ENCODE measurements around the gene GGT1.
A peak's percentile ranks its signal among the peaks of the same experiment; 100 is the strongest.
"Not testable (repeated sequence)": the region's sequence is repeated elsewhere in the genome, so short reads cannot be mapped to it uniquely, and the experiment has no call there.

Gene GGT1

DNA sequence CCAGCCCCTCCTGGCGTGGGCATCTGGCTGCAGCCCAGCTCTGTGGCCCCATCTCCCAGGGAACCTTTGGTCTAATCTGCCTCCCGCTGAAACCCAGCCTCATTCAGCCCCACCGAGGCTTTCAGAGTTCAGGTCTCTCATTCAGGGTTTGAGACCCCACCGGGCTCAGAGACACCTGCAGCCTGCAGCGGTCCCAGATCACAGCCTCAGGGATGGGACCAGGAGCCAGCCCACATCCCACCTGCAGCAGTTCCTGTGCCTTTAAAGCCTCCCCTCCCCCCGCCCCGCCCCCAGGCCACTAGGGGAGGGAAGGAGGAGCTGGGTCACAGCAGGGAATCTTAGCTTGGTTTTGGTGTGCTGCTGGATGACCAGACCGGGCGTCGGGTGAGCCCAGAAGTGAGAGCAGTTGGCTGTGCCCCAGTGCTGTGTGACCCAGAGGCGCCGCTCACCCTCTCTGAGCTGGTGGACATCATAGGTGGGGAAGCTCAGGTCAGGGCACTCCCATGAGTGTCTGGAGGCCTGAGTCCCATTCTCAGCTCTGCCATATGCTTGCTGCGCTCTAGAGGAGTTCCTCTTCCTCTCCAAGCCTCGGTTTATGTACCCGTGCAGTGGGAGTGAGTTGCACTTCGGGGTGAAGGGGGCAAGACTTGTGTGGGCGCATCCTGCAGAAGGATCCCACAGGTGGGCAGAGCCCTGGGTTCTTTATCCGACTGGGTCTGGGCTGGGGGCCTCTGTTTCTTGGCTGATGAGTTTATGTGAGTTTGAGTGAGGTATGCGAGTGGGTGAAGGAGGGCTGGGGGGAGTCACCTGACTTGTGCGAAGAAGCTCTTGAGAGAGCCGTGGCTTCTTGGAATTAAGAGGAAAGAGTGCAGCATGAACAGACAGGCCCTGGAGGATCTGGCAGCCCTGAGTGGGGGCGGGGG lies at the start of gene GGT1:
TSS of gene GGT1 (plus strand) at position 347 of the 923 bp plus-strand sequence. CDS start 7,889 bp downstream, outside the sequence.
- not testable (repeated sequence) for DNase-seq (ENCODE audit: low read depth)

DNA sequence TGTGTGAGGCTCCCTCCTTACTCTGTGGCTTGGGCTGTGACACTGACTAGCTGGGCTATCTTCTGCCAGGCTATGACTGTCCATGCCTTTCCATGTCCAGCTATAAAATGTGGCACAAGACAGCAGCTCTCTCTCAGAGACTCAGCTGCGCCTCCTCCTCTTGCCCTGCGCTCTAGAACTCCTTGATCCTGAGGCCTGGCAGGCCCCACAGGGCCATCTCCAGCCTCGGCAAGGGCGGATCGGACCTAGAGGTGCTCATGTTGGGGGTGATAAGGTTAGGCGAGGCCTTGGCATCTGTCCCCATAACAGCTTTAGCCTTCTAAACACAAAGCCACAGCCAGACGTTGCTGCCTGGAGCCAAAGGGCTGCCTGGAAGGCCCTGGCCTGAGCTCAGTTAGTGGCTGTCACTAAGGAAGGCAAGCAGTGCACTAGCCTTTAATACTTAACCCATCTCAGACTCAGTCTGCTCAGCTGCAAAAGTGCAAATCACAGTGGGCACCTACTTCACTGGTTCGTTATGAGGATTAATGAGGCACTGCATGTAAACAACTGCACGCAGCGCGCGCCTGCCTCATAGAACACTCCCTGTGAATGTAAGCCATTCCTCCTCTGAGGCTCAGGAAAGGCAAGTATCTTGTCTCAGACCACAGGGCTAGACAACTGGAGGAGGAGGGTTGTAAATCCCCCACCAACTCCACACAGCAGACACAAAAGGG lies 49.2 kb upstream of the GGT1 start:
- no peak for DNase-seq (ENCODE audit: low read depth)

DNA sequence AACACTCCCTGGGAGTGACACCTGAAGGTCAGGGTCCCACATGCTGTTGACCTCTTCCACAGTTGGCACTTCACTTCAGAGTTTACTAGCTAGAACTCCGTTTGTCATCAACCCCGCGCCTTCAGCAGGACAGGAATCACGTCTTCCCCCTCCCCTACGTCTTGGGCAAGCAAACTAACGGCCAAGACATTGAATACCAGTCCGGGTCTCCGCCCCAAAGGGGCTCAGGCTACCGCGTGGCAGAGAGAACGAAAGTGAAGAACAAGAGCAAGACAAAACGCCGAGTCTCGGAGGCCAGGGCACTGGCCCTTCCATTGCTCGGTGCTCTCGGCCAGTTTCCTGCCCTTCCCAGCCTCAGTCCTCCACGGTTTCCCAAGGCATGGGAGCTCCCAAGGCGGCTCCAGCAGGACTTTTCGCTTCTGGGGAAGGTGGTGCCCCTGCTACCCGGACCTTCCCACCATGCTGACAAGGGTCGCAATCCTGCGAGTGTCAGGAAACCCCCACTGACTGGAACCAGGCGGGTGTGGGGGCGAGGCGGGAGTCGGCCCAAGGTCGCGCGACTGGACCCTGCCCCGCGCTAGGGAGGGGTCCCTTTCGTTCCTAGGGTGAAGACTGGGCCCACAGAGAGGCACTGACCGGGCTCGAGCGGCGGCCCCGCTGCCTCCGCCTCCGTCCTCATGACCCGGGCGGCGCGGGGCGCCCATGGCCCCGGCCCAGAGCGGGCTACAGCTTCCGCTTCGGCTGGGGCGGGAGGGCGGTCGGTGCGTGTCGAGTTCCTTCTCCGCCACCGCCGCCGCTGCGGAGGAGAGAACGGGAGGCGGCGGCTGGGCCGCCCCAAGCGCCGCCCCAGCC lies 48.5 kb upstream of the GGT1 start, which contains the start of gene GUCD1:
TSS of gene GUCD1 (minus strand) at position 826 of the 852 bp plus-strand sequence. CDS start at position 679, 147 bp downstream.
- DNase-seq (ENCODE audit: low read depth): no peak

DNA sequence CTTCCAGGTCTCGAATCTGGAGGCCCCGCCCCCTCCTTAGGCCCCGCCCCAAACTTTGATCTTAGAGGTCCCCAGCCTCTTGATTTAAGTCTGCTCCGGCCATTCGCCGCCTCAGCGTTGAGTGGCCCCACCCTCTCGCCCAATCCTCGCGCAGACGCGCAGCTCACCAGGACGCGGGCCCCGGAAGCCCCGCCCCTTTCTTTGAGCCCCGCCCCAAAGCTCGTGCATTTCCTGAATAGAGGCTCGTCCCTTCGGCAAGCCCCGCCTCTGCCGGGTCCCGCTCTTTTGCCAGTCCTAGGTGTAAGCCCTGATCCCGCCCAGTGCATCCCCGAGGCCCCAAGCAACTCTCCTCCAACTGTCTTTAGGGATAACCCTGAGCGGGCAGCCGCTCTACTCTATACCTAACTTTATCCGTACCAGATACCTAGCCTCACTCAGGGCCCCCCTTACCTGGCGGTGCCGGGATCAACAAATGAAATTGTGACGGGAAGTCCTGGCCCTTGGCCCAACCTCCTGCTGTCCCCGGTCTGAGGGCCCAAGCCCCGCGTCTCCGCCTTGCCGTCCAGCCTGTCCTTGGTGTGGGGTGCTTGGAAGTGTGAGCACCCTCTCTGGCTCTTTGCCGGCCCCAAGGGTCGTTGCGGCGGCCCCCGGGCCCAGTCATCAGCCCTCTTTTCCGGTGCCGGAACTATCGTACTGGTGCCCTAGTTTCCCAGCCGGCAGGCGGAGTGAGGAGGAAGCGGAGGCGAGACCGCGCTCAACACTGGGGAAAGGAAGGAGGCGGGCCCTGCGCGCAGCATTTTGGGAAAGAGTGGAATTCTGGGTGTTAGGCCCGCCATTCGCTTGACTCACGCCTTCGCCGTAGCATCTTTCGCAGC lies 47.6 kb upstream of the GGT1 start, which contains the start of gene SNRPD3:
TSS of gene SNRPD3 (plus strand) at position 835 of the 875 bp plus-strand sequence. CDS start 1,676 bp downstream, outside the sequence.
- DNase-seq (ENCODE audit: low read depth): peak; percentile 99

DNA sequence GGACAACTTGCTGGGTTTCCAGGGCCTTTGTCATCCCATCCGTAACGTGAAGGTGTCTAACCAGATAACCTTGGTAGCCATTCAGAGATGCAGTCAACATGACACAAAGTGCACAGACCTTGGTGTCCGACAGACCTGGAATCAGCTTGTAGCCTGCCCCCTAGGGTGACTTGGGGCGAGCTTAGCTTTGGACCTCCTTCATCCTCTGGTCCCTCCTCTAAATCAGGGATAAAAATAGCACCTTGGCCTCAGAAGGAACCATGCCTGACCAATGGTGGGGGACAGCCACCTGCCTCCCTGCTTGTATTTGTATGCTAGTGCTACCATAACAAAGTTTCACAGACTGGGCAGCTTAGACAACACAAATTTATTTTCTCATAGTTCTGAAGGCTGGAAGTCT lies 43.5 kb upstream of the GGT1 start:
- DNase-seq (ENCODE audit: low read depth): no peak

DNA sequence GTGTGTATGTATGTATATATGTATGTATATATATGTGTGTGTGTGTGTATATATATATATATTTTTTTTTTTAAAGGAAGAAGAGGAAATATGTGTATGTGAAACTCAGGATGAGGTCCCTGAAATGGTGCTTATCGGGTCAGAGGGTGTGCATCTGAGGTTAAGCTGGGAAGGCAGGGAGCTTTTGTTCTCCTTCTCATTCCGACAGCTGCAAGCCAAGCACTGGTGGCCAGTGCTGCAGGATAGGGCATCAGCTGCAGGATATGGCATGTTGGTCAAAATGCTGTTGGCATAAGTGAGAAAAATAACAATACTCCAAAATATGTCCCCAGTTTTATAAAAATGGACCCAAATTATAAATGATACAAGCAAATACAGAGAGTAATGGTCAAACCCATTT lies 39.7 kb upstream of the GGT1 start:
- DNase-seq (ENCODE audit: low read depth): no peak

DNA sequence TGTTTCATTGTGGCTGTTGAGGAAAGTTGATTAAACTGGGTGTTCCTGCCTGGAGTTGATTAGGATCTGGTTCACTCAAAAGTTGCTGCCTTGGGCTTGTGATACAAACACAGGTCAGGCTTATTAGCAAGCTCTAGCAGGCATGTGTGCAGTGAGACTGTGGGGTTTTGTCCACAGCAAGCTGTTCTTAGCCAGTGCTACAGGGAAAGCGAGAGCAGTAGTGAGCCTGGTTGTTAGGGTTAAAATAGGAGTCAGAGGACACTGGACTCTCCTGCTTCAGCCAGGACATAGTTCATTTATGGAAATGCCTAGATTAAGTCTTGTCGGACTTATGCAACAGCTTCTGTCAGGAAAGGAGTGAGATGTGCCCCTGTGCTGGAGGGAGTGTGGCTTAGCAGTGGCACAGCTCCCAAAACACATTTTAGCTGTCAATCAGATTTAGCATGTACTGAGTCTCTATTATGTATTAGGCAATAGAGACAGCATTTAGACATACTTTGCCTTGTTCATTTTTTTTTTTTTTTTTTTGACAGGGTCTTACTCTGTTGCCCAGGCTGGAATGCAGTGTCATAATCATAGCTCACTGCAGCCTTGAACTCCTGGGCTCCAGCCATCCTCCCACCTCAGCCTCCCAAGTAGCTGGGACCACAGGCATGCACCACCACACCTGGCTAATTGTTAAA lies 38.5 kb upstream of the GGT1 start:
- no peak for DNase-seq (ENCODE audit: low read depth)

DNA sequence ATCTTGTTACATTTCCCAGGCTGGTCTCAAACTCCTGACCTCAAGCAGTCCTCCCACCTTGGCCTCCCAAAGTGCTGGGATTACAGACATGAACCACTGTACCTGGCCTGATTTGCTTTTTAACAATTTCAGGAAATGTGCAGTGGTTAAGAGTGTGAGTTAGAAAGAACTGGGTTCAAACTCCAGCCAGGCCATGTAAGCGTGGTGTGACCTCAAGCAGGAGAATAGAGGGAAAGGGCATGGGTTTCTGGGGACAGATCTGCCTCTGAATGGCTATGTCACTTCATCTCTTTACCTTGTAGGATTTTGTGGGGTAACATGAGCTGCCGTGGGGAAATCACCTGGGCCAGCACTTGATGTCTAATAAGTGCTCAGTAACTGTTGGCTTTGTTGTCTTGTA lies 37.9 kb upstream of the GGT1 start:
- no peak for DNase-seq (ENCODE audit: low read depth)

DNA sequence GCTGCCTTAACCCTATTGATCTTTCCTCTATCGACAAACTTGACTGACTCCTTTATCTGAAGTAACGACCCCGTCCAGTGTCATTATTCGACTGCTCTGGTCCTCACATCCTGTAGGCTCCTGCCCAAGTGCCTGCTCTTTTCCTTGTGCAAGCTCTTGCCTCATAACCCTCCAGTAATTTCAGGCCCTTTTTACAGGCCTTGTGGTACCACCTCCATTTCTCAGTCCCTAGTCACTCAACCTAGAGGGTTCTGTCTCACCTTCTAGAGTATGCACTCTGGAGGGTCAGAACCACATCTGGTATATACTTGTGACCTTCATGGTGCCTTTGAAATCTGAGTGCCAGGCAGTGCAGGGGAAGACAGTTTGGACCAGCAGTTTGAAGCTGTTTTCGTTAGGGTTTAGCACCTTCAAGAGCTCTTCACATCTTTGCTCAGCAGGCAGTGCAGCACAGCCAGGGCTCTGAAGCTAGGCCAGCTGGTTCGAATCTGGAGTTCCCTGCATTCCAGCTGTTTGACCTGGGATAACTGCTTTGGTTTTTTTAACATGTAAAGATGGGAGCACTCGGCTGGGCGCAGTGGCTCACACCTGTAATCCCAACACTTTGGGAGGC lies 36.0 kb upstream of the GGT1 start:
- DNase-seq (ENCODE audit: low read depth): no peak

DNA sequence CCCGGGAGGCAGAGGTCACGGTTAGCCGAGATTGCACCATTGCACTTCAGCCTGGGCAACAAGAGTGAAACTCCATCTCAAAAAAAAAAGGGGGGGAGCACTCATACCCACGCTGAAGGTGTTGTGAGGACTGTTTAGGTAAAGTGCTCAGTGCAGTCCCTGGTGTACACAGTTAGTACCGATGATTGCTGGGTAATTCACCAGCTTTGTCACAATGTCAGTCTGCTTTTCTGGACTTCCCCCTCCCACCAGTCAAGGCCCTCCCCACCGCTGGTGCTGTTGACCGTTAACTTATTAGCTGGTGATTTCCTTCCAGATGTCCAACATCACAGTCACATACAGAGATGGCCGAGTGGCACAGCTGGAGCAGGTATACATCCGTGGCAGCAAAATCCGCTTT lies 35.3 kb upstream of the GGT1 start:
- DNase-seq (ENCODE audit: low read depth): no peak

DNA sequence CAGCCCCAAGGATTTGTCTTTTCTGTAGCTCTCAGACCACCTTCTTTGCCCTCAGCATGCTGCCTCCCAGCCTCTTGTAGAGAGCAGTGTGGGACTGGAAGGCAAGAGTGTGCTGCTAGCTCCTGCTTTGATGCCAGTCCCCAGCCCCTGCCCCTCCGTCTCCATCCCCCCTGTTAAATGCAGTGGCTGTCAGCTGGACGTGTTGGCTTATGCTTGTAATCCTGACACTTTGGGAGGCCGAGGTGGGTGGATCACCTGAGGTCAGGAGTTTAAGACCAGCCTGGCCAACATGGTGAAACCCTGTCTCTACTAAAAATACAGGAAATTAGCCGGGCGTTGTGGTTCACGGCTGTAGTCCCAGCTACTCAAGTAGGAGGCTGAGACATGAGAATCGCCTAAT lies 31.7 kb upstream of the GGT1 start:
- DNase-seq (ENCODE audit: low read depth): no peak

DNA sequence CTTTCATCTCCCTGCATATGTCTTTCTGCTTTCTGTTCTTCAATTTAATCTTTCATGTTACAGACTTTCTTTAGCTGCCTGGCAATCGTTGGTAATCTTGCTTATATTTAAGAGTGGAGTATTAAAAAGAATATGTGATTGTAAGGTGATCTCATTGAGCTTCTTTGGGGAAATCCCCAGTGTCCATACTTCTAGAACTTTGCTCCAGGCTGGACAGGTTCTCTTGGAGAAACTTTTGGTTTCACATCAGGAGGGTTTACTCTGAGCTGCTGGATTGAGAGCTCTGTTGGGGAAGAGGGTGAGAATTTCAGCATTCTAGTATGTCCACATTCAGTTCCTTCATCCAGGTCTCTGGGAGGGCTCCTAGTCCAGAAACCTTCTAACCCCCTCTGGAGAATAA lies 26.2 kb upstream of the GGT1 start:
- no peak for DNase-seq (ENCODE audit: low read depth)

DNA sequence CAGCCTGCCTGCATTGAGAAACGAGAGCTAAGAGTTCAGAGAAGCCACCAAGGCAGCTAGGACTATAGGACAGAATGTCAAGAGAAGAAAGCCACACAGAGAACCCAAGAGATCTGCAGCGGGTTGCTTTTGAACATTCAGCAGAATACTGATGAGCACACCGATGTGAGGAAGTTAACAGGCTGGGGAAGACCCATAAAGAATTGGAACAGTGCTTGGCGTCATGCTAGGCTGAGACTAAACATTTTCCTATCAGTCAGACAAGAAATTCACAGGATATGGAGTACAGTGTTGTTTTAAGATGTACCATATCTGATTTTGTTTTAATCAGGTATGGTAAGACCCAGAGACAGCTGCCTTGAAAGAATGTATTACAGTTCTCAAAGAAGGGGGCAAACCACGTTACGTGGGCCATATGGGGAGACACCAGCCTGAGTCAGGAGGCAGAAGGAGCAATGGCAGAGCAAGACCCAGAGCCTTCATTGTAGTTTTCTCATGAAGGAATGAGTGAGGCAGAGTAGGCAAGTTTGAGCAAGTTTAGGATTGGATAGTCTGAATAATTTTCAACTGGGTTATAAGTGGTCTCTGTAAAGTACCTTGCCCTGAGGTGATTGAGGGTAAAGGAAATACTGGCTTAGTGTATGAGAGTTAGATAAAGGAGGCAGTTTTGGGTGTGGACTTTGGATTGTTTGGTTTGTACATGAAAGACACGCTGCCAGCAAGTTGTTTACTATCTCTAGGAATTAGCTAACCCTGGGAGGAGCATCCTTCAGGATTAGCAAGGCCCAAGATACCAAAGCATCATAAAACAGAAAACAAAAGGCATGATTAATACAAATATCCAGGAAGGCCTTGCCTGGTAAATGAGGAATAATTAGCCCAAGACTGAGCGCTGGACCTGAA lies 24.4 kb upstream of the GGT1 start:
- no peak for DNase-seq (ENCODE audit: low read depth)

DNA sequence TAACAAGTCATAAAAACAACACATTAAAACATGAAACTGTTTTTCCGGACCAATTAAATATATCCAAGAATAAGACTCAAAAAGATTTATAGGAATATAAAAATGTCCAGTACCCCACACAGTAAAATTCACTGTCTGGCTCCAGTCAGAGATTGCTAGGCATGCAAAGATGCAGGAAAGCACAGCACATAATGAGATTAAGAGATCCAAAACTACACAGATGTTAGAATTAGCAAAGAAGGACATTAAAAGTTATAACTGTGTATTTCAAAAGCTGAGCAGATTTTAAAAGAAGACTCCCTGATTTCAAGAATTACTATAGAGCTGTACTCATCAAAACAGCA lies 23.8 kb upstream of the GGT1 start:
- no peak for DNase-seq (ENCODE audit: low read depth)

DNA sequence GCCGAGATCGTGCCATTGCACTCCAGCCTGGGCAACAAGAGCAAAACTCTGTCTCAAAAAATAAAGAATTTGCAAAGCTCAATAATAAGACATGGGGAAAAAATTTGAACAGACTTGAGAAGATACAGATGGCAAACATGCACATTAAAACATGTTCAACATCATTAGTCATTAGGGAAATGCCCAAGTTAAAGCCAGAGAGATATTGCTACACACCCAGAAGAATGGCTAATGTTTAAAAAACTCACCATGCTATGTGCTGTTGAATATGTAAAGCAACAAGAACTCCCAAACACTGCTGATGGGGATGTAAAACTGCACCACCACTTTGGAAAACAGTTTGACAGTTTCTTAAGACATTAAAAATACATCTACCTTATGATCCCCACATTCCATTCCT lies 22.7 kb upstream of the GGT1 start:
- no peak for DNase-seq (ENCODE audit: low read depth)

DNA sequence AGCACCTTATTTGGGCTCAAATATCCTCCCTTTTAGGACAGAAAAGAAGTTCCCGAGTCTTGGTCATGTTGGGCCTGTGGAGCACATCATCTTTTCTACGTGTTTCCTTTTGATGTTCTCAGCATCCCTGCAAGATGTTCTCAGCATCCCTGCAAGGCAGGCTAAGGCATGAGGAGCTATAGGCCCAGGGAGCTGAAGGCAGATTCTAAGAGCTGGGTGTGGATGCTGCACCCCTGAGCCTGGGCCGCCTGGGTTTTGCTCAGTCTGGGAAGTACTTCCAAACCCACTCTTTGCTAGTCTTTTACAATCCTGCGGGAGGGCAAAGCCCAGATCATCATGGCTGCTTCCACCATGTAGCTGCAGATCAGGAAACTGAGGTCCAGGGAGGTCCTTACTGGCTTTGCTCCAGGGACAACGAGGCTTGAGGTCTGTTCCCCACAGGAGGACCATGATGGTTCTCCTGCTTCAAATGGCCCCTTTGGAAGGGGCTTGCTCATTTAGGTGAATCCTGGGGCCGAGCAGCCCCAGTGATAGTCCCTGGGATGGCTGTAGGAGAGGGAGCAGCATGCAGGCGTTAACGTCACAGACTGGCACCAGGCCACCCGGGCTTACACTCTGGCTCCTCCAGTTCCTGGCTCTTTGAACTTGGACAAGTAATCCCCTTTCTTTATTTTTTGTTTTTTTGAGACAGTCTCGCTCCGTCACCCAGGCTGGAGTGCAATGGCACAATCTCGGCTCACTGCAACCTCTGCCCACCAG lies 20.8 kb upstream of the GGT1 start:
- no peak for DNase-seq (ENCODE audit: low read depth)

DNA sequence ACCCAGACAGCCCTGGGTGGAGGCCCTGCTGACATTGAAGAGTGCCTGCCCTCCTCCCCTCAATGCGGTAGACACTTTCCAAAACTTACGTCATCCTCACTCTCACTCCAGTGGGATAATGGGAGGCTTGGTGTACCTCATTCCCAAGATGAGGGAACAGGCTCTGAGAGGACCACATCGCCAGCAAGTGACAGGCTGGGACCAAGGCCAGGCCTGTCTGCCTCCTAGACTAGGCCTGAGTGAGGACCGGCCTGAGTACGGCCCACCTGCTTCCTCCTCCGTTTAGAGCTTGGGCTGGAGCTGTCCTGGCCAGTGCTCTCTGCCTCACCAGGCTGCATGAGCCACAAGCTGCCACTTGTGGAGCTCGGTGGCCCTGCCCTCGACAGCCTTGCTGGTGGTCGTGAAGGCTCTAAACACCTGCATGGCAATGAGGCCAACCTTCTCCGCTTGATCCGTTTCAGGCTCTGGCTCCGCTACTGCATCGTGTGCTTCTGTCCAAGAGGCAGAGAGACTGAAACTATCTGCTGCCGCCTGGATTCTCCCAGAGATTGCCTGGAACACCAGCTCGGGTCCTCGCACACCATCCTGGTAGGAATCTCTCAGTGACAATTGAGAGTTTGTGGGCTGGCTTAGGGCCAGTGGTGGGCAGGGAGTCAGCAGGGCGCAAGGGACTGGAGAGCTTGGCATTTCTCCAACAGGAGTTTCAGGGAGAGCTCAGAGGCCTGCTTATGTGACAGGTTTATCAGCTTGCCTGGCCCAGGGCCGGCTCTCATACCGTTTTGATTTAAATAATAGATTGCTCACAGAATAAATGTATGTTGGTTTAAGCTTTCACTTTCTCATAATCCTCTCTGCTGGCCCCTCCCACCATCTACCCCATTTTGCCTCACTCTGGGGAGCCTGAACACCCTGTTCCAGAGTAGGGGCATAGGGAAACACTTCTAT lies 19.5 kb upstream of the GGT1 start:
- no peak for DNase-seq (ENCODE audit: low read depth)
